Endothelial cell of umbilical vein (primary cell): ENCODE data around the gene BCL11B. TPM values are rescaled to one million over a fixed set of nuclear protein-coding genes. Genes with fewer than 3 reads are reported as not detected.

ENCODE experiments used
- BruUV-seq: library from RNA; stranded (reverse); fragments of 400-500 nt; replicated peaks from 2 replicates; lab custom pipeline; 2021; lab: Mats Ljungman, UMichigan
- CTCF ChIA-PET: fragments of 300-600, 350-600 bp; sonication (Branson Sonifier 250); formaldehyde crosslinking; loops from one replicate; lab custom pipeline; 2021; ENCODE audit warnings: antibody characterized with exemption, inconsistent platforms; lab: Charles Lee
- POLR2A ChIA-PET: fragments of 300-600, 350-600 bp; sonication (Branson Sonifier 250); formaldehyde crosslinking; loops from one replicate; lab custom pipeline; 2021; ENCODE audit warnings: antibody characterized with exemption, inconsistent platforms; lab: Charles Lee
- DNase-seq: peaks from one replicate; pipeline ENCODE4 v3.0.0-alpha.2; 2011; ENCODE audit warnings: low read depth, low spot score
- FAIRE-seq: peaks from 2 replicates; lab custom pipeline; 2011; peaks lifted over from hg19 to GRCh38; lab: Jason Lieb, UNC
- H2AFZ ChIP-seq: 2 replicates; pipeline ENCODE4 v1.6.0; 2012; ENCODE audit warnings: low read depth, low read length, control low read depth, inconsistent platforms
- H3K27ac ChIP-seq: 2 replicates; pipeline ENCODE4 v1.5.1; 2011; ENCODE audit warnings: low read depth, mild to moderate bottlenecking, control low read depth, low read length, moderate library complexity; ENCODE audit not compliant: insufficient read depth
- H3K27me3 ChIP-seq, 2 experiments: 2 replicates each; pipeline versions ENCODE4 v1.6.0 to v1.6.1; 2011; ENCODE audit warnings: low read length in 2 of 2, mixed read lengths in 1 of 2; ENCODE audit not compliant: control insufficient read depth in 2 of 2, insufficient read depth in 2 of 2
- H3K36me3 ChIP-seq, 2 experiments: 2 replicates in 1 of 2; 3 replicates in 1 of 2; pipeline ENCODE4 v1.5.1; 2011; ENCODE audit warnings: low read length in 2 of 2, mild to moderate bottlenecking in 1 of 2, moderate library complexity in 1 of 2; ENCODE audit not compliant: control insufficient read depth in 2 of 2, insufficient read depth in 2 of 2; ENCODE audit errors: extremely low read depth in 1 of 2
- H3K4me1 ChIP-seq: 3 replicates; pipeline ENCODE4 v1.5.1; 2011; ENCODE audit warnings: mild to moderate bottlenecking, low read length; ENCODE audit not compliant: control insufficient read depth, insufficient read depth; ENCODE audit errors: extremely low read depth
- H3K4me2 ChIP-seq: 2 replicates; pipeline ENCODE4 v1.6.1; 2011; ENCODE audit warnings: low read length, control low read depth, mixed read lengths; ENCODE audit not compliant: insufficient read depth
- H3K4me3 ChIP-seq, 3 experiments: fragments of 200-600 bp in 1 of 3; sonication (generic), shearing (Covaris generic) in 1 of 3; replicated peaks in 1 of 3; 2 replicates each; pipeline ENCODE4 v1.5.1; 2011 to 2016; ENCODE audit warnings: control low read depth in 3 of 3, low read length in 3 of 3, mild to moderate bottlenecking in 2 of 3, inconsistent platforms in 1 of 3, low read depth in 1 of 3, moderate library complexity in 1 of 3; ENCODE audit not compliant: insufficient read depth in 1 of 3
- H3K79me2 ChIP-seq: 2 replicates; pipeline ENCODE4 v1.6.0; 2012; ENCODE audit warnings: low read length, inconsistent platforms; ENCODE audit not compliant: control insufficient read depth, insufficient read depth
- H3K9ac ChIP-seq: replicated peaks from 2 replicates; pipeline ENCODE3; 2011; ENCODE audit warnings: low read length, control low read depth; ENCODE audit not compliant: insufficient read depth; ENCODE audit errors: extremely low read depth
- H3K9me1 ChIP-seq: replicated peaks from 3 replicates; pipeline ENCODE4 v1.6.0; 2011; ENCODE audit warnings: mild to moderate bottlenecking, low read length; ENCODE audit not compliant: control insufficient read depth, insufficient read depth; ENCODE audit errors: extremely low read depth
- H3K9me3 ChIP-seq: replicated peaks from 2 replicates; pipeline ENCODE4 v1.5.1; 2012; ENCODE audit warnings: low read length, inconsistent platforms; ENCODE audit not compliant: control insufficient read depth, insufficient read depth
- H4K20me1 ChIP-seq: replicated peaks from 2 replicates; pipeline ENCODE3; 2011; ENCODE audit warnings: mild to moderate bottlenecking, low read length; ENCODE audit not compliant: control insufficient read depth, insufficient read depth; ENCODE audit errors: extremely low read depth
- CTCF ChIP-seq, 2 donors: IDR thresholded peaks; 1 replicate in 1 of 2; 2 replicates in 1 of 2; pipeline ENCODE4 v1.5.1; 2011; ENCODE audit warnings: low read length in 2 of 2, mild to moderate bottlenecking in 2 of 2, moderate library complexity in 2 of 2, control low read depth in 1 of 2, inconsistent platforms in 1 of 2, low read depth in 1 of 2; ENCODE audit not compliant: insufficient read depth in 1 of 2; ENCODE audit errors: extremely low read depth in 1 of 2
- EZH2 ChIP-seq: IDR thresholded peaks from 2 replicates; pipeline ENCODE4 v1.6.1; 2012; ENCODE audit warnings: borderline replicate concordance, low read depth, mild to moderate bottlenecking, moderate library complexity, low read length, inconsistent platforms; ENCODE audit not compliant: severe bottlenecking
- FOS ChIP-seq: IDR thresholded peaks from 2 replicates; pipeline ENCODE4 v1.6.1; 2011; ENCODE audit warnings: mild to moderate bottlenecking, low read length, moderate library complexity, borderline replicate concordance; ENCODE audit not compliant: insufficient read depth
- GATA2 ChIP-seq: IDR thresholded peaks from 2 replicates; pipeline ENCODE4 v1.7.0; 2011; ENCODE audit warnings: low read depth, mild to moderate bottlenecking, moderate library complexity, mixed read lengths, low read length; ENCODE audit not compliant: insufficient read length, insufficient read depth
- JUN ChIP-seq: IDR thresholded peaks from 2 replicates; pipeline ENCODE4 v1.6.1; 2011; ENCODE audit warnings: borderline replicate concordance, low read depth; ENCODE audit not compliant: insufficient read length, insufficient read depth
- MAX ChIP-seq: IDR thresholded peaks from 2 replicates; pipeline ENCODE4 v1.6.1; 2011; ENCODE audit not compliant: insufficient read depth, insufficient read length
- MYC ChIP-seq: IDR thresholded peaks from one replicate; pipeline ENCODE4 v1.6.1; 2011; ENCODE audit warnings: mild to moderate bottlenecking, low read depth, low read length
- POLR2A ChIP-seq: IDR thresholded peaks from 2 replicates; pipeline ENCODE4 v1.6.1; 2012; ENCODE audit warnings: low read depth, mild to moderate bottlenecking, control low read depth, low read length
- POLR2AphosphoS5 ChIP-seq: IDR thresholded peaks from 2 replicates; pipeline ENCODE4 v1.6.1; 2012; ENCODE audit warnings: low read depth, mild to moderate bottlenecking, control low read depth, low read length, moderate library complexity; ENCODE audit not compliant: insufficient read depth
- dilution Hi-C: fragments of 300-500 bp; cut with MboI; formaldehyde crosslinking; loops from one replicate; pipeline ENCODE4 v1.15.0; 2019; ENCODE audit warnings: low sequenced_read_pairs; ENCODE audit not compliant: extremely low pct_ligation_motif_present
- intact Hi-C: fragments of 100-400 bp; cut with micrococcal nuclease; formaldehyde crosslinking; loops from one replicate; pipeline ENCODE4 v1.10.0; 2022
- polyA plus RNA-seq, 4 experiments: library from polyadenylated mRNA; depleted of rRNA in 3 of 4; stranded (reverse) in 3 of 4; unstranded in 1 of 4; fragments of >200 nt; gene quantifications; 2 replicates each; pipeline versions ENCODE4 v1.2.1 to v1.2.3, GENCODE V29; 2011 to 2012; ENCODE audit warnings: missing spikeins in 1 of 4
- total RNA-seq: library from RNA; stranded (reverse); gene quantifications from 2 replicates; pipeline ENCODE4 v1.2.3, GENCODE V29; 2021

BCL11B gene
- total and polyA plus RNA-seq, 2 donors (not counting 3 experiments of a cell fraction or from before 2014, with no cell fraction given), result 0.03 to 0.07 TPM

DNA sequence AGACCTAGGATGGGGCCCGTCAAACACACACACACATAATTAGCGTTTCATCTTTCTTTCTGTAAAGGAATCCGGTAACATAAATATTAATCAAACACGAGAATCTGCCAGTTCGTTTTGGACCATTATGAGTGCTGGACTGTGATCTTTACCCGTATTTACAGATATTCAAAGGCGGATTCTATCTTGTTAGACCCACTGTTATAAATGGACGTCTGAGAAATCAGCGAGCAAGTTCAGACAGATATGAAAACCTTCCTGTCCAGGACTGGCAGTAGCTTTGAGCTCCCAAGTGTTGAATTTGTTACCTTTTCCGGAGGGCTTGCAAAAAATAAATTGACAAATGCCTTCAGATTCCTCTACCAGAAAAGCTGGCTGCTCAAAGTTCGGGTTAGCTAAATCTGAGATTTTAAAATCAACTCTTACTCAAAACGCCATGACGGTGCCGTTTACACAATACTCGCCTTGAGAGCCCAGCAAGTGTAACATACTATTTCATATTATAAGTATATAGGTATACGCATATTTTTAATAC lies 27.6 kb downstream of the BCL11B start:
- CTCF ChIA-PET, result no interaction called here

More for the DNA sequence above, 27.6 kb downstream of the BCL11B start:
- FAIRE-seq (no peak), DNase-seq (no peak)
- dilution Hi-C loops, result no loop called here
- H3K27ac ChIP-seq, result no peak overlapping the region
- no peak overlapping the region for H3K4me3 ChIP-seq
- no peaks in the 10 kb centered on the region for H4K20me1 ChIP-seq
- POLR2A ChIA-PET, result no interaction called here
- H3K36me3 ChIP-seq, result no peaks in the 10 kb centered on the region
- no peak overlapping the region for H3K9ac ChIP-seq
- intact Hi-C loops, result no loop called here
- no TSS peak for BruUV-seq
- H3K9me3 ChIP-seq, result no peaks in the 10 kb centered on the region
- H2AFZ ChIP-seq, result no peak overlapping the region
- H3K4me1 ChIP-seq, result no peaks in the 10 kb centered on the region
- peaks cover 18 to 21% of the 10 kb centered on the region in 2 experiments for H3K27me3 ChIP-seq
- TF ChIP-seq FOS (no peak), GATA2 (no peak), MYC (no peak), MAX (no peak), POLR2A (no peak), CTCF (IDR thresholded peaks at IDR 0.05; ENCODE audit: extremely low read depth in 1 of 2, insufficient read depth in 1 of 2, low read depth in 1 of 2, low read length in 2 of 2) (no peak), POLR2AphosphoS5 (no peak), EZH2 (no peak), JUN (no peak)
- no peak overlapping the region for H3K4me2 ChIP-seq
- no peaks in the 10 kb centered on the region for H3K9me1 ChIP-seq
- H3K79me2 ChIP-seq, result no peaks in the 10 kb centered on the region
